Prostate gland (tissue), 2 donors: ENCODE data around the gene ZNF488.

Experiments used
- CTCF ChIP-seq, 4 experiments: fragments of 200-600 bp in 2 of 4; fragments of 450-650 bp in 2 of 4; sonication (generic) in 2 of 4; IDR thresholded peaks; 1 replicate in 3 of 4; 2 replicates in 1 of 4; pipeline ENCODE4 v1.5.1; 2016 to 2019; ENCODE audit warnings: antibody characterized with exemption in 4 of 4, mild to moderate bottlenecking in 2 of 4, moderate library complexity in 2 of 4
- POLR2A ChIP-seq: fragments of 450-650 bp; IDR thresholded peaks from one replicate; pipeline ENCODE4 v1.6.1; 2016; ENCODE audit warnings: antibody characterized with exemption, mild to moderate bottlenecking
- POLR2AphosphoS5 ChIP-seq: sonication (generic); formaldehyde crosslinking; IDR thresholded peaks from one replicate; pipeline ENCODE4 v1.6.1; 2017; ENCODE audit warnings: antibody characterized with exemption

- TF ChIP-seq POLR2A (no peak), POLR2AphosphoS5 (no peak), CTCF (IDR thresholded peaks at IDR 0.05) (no peak)
These were observed 26.2 kb upstream of the ZNF488 start for GRCh38 chr10:47410271-47410670.
